Renal cortex interstitium (tissue), 15 donors: Measurements from ENCODE around the gene SECTM1. TPM values are rescaled to one million over a fixed set of nuclear protein-coding genes. Genes with fewer than 3 reads are reported as not detected.
"Not testable (repeated sequence)": the region's sequence is repeated elsewhere in the genome, so short reads cannot be mapped to it uniquely, and the experiment has no call there.

Source experiments
- DNase-seq, 11 donors: peaks; one replicate each; pipeline ENCODE4 v3.0.0-alpha.2; 2013; ENCODE audit warnings: low read depth in 9 of 11, low spot score in 4 of 11; ENCODE audit errors: extremely low read depth in 1 of 11
- long read RNA-seq, 16 experiments: transcript quantifications; one replicate each; lab custom pipeline, GENCODE V29; 2026
- polyA plus RNA-seq, 3 donors: library from polyadenylated mRNA; unstranded; fragments of 120-200 nt; gene quantifications; one replicate each; pipeline ENCODE4 v1.2.1, GENCODE V29; 2013; ENCODE audit not compliant: insufficient read length in 3 of 3

Gene SECTM1
- polyA plus RNA-seq = 1 to 10 TPM; 1.4 to 2.0 (median 1.8) TPM
- long read RNA-seq, donor 1, partial matches to known transcripts = 0 of 2 reads
- long read RNA-seq, donor 1, other reads (novel, unspliced or antisense) = 0 of 2 reads
- long read RNA-seq, donor 2 = 0 reads
- long read RNA-seq, donor 3 = 0 reads
- long read RNA-seq, donor 4, partial matches to known transcripts = 0 of 1 reads
- long read RNA-seq, donor 4, other reads (novel, unspliced or antisense) = 0 of 1 reads
- long read RNA-seq, donor 5 = 0 reads
- long read RNA-seq, donor 6 = 0 reads
- long read RNA-seq, donor 7 = 0 reads
- long read RNA-seq, donor 8 = 0 reads
- long read RNA-seq, donor 9 = 0 reads
- long read RNA-seq, donor 10, partial matches to known transcripts = 0 of 1 reads
- long read RNA-seq, donor 10, other reads (novel, unspliced or antisense) = 0 of 1 reads
- long read RNA-seq, donor 11, partial matches to known transcripts = 0 of 2 reads
- long read RNA-seq, donor 11, other reads (novel, unspliced or antisense) = 0 of 2 reads
- long read RNA-seq, donor 12 = 0 reads
- long read RNA-seq, donor 13 = 0 reads
- long read RNA-seq, donor 14 = 0 reads
- long read RNA-seq, donor 15, partial matches to known transcripts = 0 of 1 reads
- long read RNA-seq, donor 15, other reads (novel, unspliced or antisense) = 0 of 1 reads
- long read RNA-seq, donor 16 = 0 reads

DNA sequence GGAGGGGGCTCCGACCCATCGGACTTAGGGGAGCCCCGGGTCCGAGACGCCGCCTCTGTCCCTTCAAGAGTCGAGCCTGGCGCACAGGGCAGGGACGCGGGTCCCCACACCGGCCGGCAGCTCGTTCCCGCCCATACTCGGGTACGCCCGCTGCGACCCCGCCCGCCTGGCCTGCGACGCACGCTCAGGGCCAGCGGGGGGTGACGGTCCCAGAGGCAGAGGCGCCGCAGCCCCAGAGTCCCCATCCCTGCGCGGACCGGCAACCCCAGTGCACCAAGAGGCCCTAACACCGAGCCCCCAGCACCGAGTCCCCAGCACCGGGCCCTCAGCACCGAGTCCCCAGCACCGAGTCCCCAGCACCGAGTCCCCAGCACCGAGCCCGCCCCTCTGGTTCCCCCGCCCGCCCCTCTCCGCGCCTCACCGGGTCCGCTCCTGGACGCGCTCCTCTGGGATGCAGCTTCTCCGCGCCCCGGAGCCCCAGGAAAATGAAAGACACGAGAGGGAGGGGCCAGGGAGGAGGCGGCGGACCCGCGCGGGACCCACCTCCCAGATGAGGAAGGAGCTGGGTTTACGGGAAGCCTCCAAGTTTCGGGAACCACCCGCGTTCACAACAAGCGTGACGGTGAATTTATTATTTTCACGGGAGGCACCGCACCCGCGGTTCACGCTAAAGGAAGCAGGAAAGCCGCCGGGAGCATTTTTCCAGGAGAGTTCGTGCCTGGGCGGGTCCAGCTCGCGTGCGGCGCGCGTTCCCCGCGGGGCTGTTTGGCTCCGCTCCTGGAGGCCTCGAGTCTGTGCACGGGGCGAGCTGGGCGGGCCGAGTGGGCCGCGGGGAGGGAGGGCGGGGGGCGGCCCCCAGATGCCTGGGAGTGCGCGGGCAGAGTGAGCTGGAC, at the start of gene SECTM1:
Gene SECTM1 (minus strand): TSS at position 488 of the 893 bp plus-strand sequence. CDS start 6,526 bp downstream, outside the sequence.
- no peak for DNase-seq

DNA sequence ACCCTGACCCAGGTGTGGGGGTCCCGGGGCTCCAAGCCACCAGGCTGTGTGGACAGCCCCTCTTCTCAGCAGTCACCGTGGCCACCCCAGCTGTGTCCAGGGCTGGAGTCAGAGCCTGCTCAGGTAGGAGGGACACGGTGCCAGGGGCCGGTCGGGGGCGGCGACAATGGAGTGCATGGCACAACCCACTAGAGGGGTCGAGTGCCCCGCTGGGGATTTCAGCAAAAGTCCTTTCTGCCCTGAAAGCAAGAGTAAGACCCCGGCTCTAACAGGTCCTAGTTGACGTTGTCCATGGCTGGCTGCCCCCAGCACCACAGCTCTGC, 49.3 kb upstream of the SECTM1 start:
- no peak for DNase-seq

DNA sequence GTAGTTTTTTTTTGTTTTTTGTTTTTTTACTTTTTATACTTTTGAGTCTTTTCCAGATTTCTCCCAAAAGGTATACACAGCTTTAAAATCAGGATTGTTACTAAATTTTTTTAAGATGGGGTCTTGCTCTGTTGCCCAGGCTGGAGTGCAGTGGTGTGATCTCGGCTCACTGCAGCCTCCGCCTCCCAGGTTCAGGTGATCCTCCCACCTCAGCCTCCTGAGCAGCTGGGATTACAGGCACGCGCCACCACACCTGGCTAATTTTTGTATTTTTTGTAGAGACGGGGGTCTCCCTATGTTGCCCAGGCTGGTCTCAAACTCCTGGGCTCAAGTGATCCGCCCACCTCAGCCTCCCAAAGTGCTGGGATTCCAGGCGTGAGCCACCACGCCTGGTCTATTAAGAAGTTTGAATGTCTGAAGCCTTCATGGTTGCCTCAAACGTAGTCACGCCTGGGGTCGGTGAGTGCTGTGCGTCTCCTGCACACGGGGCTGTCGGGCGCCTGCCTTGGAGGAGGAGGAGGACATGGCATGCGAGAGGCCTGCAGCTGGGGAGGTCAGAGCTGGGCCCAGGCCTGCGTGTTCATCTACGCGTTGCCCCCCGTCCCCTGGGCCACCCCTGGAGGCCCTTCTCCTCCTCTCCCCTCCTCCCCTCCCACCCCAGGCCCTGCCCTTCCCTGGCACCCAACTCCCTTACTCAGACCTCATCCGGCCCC, 48.8 kb upstream of the SECTM1 start:
- DNase-seq = not testable (repeated sequence)

DNA sequence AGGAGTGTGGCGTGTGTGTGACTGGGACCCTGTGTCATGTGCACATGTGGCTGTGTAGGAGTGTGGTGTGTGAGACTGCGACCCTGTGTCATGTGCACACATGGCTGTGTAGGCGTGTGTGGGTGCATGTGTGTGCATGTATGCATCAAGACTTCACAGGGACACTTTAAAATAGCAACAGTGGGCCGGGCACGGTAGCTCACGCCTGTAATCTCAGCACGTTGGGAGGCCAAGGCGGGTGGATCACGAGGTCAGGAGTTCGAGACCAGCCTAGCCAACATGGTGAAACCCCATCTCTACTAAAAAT, 48.1 kb upstream of the SECTM1 start:
- not testable (repeated sequence) for DNase-seq

DNA sequence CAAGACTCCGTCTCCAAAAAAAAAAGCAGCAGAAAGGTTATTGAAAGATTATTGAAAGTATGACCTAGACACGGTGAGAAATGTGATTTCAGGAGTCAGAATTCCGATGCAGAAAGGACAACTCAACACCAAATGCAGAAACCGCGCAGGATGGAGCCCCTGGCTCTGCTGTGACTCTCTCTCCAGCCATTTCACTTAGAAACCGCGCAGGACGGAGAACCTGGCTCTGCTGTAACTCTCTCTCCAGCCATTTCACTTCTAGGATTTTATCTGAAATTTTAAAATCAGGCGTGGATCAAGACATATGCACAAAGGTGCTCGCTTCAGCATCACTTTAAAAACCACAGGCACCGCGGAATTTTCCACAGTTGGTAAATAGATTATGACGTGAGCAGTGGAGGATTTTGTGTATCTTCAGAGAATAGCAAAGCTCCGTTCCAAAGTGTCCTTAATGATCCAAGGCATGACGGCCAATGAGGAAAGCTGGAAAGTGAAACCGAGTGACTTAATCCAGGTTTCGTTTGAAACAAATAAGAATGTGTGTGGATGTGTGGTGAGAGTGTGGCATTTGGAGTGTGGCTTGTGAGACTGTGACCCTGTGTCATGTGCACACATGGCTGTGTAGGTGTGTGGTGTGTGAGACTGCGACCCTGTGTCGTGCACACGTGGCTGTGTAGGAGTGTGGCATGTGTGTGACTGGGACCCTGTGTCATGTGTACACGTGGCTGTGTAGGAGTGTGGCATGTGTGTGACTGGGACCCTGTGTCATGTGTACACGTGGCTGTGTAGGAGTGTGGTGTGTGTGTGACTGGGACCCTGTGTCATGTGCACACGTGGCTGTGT, 47.5 kb upstream of the SECTM1 start:
- no peak for DNase-seq

DNA sequence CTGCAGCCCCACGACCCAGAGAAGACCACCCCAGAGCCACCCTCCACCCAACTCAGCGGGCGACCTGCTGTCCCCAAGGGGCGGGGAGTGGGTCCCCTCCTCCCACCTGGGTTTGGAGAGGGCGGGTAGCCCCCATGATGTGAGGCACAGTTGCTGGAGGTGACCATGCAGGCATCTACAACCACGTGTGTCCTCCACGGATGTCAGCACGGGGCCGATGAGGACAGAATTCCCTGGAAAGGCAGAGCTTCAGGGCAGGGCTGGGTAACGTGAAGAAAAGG, 45.1 kb upstream of the SECTM1 start:
- no peak for DNase-seq

DNA sequence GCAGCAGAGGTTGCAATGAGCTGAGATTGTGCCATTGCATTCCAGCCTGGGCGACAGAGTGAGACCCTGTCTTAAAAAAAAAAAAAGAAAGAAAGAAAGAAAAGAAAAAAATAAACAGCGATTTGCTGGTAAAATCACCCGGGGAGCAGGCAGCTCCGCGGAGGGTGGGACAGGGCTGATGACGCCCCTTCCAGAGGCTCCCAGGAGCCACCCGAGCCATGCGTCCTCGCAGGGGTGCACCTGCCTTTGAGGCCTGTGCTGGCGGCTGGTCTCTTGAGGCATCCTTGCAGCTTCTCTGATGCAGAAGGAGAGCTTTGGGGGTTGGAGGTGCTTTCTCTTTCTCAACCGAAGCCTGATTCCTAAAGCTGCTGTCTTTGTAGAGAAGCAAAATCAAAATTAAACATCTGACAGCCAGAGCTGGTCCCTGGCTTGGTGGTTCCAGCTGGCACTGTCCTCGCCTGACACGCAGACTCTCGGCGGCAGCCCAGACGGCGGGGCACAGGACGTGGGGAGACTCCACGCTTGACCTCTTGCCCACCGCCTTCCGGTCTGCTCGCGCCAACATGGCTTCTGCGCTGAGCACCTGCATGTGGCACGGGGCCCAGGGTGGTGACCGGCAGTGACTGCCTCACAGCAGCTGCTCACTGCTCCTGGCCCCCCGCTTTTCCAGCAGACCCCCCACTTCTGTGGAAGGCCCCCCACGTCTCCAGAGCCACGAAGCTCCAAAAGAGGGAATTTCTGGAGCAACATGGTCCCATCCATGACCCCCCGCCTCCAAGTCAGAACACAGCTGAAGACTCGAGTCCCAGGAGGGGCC, 44.6 kb upstream of the SECTM1 start:
- no peak for DNase-seq

DNA sequence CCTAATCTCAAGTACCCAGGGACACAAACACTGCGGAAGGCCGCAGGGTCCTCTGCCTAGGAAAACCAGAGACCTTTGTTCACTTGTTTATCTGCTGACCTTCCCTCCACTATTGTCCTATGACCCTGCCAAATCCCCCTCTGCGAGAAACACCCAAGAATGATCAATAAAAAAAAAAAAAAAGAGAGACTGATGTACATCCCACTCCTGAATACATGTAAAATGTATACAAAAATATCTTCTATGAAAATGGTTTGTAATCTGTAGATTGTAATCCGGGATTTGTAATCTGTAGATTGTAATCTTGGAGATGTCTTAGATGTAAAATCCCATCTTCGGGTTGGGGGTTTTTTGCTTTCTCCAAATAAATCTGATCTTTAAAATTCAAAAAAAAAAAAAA, 43.7 kb upstream of the SECTM1 start:
- DNase-seq = not testable (repeated sequence)

DNA sequence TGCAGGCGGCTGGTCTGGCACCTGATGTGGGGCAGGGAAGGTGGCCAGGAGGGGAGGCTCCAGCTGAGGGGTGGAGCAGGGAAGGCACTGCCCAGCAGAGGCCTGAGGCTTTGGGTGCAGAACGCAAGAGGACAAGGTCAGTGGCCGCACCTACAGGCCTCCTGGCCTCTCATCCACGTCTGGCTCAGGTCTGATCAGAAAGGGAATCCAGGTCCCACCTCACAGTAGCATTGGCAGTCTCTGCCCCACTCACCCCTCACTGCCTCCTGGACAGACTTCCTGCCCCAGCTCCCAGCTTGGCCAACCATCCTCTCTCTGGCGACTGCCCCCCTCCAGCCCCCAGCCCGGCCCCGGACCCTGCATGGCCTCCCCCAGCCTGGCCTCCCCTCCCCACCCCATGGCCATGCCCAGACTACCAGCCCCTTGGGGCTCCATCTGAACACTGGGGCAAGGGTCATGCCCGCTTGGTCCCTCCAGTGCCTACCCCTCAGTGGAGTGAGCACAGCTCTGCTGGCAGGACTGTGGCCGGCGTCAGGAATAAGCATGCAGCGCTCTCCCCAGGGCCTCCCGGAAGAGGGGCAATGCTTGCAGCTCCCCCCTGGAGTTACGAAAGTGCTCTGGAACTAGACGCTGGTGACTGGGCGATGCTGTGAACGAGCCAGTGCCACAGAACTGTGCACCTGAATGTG, 42.6 kb upstream of the SECTM1 start:
- DNase-seq = no peak

DNA sequence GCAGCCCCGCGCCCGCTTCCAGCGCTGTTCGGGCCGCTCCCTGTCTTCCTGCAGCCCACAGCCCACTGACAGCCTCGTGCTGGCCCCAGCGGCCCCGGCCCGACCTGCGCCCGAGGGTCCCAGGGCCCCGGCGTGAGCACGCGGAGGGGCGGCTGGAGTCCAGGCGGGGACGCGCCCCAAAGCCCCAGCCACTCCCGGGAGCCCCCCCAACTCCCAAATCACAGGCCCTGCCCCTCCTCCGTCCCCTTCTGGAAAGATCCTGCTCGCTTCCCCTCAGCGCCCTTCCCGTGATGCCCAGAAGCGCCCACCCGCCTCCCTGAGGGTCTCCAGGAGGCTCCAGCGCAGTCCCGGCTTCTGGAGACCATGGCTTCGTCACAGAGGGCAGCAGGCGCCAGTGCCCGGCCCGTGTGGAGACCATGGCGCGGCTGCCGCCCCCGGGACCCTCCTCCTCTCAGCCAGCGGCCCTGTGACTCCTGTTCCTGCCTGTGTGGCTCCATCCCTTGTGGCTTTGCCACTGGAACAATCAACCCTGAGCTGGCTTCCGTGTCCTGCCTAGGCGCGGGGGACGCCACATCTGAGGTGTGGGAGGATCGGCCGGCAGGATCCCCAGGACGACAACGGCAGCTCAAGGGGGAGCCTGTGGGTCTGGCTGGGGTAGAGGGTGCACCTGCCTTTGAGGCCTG, 41.9 kb upstream of the SECTM1 start:
- DNase-seq = no peak

DNA sequence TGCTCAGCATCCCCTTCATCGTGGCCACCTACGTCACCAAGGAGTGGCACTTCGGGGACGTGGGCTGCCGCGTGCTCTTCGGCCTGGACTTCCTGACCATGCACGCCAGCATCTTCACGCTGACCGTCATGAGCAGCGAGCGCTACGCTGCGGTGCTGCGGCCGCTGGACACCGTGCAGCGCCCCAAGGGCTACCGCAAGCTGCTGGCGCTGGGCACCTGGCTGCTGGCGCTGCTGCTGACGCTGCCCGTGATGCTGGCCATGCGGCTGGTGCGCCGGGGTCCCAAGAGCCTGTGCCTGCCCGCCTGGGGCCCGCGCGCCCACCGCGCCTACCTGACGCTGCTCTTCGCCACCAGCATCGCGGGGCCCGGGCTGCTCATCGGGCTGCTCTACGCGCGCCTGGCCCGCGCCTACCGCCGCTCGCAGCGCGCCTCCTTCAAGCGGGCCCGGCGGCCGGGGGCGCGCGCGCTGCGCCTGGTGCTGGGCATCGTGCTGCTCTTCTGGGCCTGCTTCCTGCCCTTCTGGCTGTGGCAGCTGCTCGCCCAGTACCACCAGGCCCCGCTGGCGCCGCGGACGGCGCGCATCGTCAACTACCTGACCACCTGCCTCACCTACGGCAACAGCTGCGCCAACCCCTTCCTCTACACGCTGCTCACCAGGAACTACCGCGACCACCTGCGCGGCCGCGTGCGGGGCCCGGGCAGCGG, 41.2 kb upstream of the SECTM1 start:
- no peak for DNase-seq

DNA sequence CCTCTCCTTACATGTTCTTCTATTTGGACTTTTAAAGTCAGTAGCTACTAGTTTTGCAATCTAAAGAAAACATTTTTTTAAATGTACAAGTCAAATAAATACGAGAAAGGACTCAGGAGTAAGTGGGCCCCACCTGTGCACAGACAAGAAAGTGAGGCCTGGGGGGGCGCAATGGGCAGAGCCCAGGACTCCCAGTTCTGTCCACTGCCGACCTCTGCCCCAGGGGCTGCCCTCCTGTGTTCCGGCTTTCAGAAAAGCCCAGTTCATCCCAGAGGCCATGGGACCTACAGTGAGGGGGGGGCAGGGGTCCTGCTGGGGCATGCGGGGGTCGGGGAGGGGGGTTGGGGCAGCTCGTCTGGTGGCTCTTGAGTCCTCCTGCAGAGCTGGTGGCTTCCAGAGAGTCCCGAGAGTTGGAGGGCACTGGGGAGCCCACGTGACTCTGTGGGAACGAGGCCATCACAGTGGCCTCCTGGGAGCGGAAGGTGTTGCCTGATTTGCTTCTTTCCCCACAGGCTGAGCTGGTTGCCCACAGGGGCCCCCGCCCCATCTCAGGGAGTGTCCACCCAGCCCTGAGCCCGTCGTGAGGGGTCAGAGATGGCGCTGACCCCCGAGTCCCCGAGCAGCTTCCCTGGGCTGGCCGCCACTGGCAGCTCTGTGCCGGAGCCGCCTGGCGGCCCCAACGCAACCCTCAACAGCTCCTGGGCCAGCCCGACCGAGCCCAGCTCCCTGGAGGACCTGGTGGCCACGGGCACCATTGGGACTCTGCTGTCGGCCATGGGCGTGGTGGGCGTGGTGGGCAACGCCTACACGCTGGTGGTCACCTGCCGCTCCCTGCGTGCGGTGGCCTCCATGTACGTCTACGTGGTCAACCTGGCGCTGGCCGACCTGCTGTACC, 40.4 kb upstream of the SECTM1 start:
- DNase-seq = no peak

DNA sequence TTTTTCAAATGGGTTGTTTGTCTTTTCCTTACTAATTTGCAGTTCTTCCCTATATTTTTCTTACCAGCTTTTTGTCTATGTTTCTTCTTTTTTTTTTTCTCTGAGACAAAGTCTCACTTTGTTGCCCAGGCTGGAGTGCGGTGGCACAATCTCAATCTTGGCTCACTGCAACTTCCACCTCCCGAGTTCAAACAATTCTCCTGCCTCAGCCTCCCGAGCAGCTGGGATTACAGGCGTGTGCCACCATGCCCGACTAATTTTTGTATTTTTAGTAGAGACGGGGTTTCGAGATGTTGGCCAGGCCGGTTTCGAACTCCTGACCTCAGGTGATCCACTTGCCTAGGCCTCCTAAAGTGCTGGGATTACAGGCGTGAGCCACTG, 39.5 kb upstream of the SECTM1 start:
- DNase-seq = not testable (repeated sequence)

DNA sequence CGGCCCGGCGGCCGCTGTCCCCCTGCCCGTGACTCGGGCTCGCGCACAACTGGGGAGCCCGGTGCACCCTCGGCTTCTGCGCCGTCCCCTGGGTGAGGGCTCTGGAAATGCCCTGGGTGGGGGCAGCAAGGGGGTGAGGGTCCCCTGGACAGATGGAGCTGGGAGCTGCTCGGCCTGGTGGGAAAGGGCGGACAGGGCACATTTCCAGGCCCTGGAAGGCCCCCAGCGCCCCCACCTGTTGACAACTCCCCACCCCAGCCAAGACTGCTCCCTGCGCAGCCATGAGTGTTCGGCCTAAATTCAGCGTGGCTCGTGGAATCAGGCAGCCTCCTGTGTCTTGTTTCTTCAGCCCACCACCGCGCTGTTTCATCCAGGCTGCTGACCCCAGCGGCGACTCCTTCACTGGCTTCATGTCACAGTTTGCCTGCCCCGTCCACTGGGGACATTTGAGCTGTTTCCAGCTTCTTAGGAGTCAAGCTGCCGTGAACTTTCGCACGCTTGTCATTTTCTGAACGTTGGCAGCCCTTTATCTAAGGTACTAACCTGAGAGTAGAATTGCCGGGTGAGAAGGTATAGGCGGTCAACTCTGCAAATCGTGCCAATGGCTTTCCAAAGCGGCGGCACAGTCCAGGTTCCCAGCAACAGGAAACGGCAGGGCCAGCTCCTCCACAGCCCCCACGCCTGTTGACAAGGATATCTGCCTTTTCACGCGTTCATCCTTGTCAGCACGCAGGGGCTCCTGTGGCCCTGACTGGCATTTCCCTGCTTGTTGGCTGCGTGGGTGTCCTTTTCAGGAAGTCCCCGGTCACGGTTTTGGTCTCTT, 38.9 kb upstream of the SECTM1 start:
- DNase-seq = no peak
